ACC112 (cell line): ENCODE measurements around the gene USP20.

Experiments
- H2AFZ ChIP-seq: fragments of 200-600 bp; sonication (generic); one replicate; pipeline ENCODE4 v1.6.0; 2017; ENCODE audit warnings: antibody characterized with exemption, low read length; ENCODE audit not compliant: unreplicated experiment
- H3K27ac ChIP-seq: fragments of 200-600 bp; sonication (generic); 2 replicates; pipeline ENCODE4 v1.5.1; 2014; ENCODE audit warnings: low read depth, mild to moderate bottlenecking, antibody characterized with exemption, low read length, moderate library complexity
- H3K27me3 ChIP-seq: fragments of 200-600 bp; sonication (generic); 2 replicates; pipeline ENCODE4 v1.6.1; 2014; ENCODE audit warnings: mild to moderate bottlenecking, antibody characterized with exemption, low read length, moderate library complexity, mixed read lengths; ENCODE audit not compliant: insufficient read depth
- H3K36me3 ChIP-seq: fragments of 200-600 bp; sonication (generic); 2 replicates; pipeline ENCODE4 v1.6.1; 2016; ENCODE audit warnings: mild to moderate bottlenecking, antibody characterized with exemption, low read length, moderate library complexity, mixed read lengths; ENCODE audit not compliant: insufficient read depth
- H3K4me1 ChIP-seq: fragments of 200-600 bp; sonication (generic); one replicate; pipeline ENCODE4 v1.6.1; 2016; ENCODE audit warnings: low read length, mixed read lengths; ENCODE audit not compliant: insufficient read depth, unreplicated experiment, control insufficient read depth
- H3K4me3 ChIP-seq: fragments of 200-600 bp; sonication (generic); 2 replicates; pipeline ENCODE4 v1.5.1; 2014; ENCODE audit warnings: mild to moderate bottlenecking, low read depth, low read length
- H3K79me2 ChIP-seq: fragments of 200-600 bp; sonication (generic); one replicate; pipeline ENCODE4 v1.6.0; 2016; ENCODE audit warnings: low read length; ENCODE audit not compliant: control insufficient read depth, unreplicated experiment, insufficient read depth

Gene USP20

DNA sequence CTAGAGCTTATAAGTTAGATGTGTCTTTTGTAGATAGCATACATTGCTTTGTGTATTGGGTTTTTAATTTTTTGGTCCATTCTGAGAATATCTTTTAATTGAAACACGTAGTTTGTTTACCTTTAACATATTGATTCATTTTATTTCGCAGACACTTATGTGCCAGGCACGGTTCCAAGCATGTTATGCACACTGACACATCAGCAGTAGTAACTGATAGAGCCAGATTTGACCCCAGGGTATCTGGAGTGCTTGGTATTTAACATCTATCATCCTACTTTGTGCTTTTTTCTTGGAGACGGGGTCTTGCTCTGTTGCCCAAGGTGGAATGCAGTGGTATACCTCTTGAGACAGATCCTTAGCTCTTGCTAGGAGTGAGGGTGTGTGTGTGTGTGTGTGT is 71.9 kb downstream of the USP20 start:
- H3K27ac ChIP-seq, result no peak overlapping the region
- H3K4me3 ChIP-seq, result no peak overlapping the region
- H3K36me3 ChIP-seq, result no peaks in the 10 kb centered on the region
- H3K4me1 ChIP-seq, result peaks cover 15% of the 10 kb centered on the region
- H2AFZ ChIP-seq, result no peak overlapping the region
- no peaks in the 10 kb centered on the region for H3K27me3 ChIP-seq
- H3K79me2 ChIP-seq, result no peaks in the 10 kb centered on the region

DNA sequence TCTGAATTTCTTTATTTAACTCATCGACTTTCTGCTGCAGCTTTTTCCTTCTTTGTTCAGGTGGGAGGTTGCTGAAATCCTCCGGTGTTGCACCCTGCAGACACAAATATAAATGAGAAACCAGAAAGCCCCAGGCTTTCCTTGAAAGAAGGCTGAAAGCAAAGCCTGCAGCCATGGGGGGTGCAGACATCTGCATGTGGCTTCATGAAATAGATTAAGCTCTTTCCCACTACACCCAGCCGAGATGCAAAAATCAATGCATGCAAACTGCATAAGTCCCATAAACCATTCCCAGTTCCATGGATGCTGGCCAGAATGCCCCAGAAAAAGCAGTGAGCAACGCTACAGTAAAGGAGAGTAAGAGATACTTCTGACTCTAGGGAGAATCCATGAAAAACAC is 73.6 kb downstream of the USP20 start:
- no peaks in the 10 kb centered on the region for H3K36me3 ChIP-seq
- no peaks in the 10 kb centered on the region for H3K27me3 ChIP-seq
- H3K27ac ChIP-seq, result no peak overlapping the region
- no peak overlapping the region for H3K4me3 ChIP-seq
- peaks cover 15% of the 10 kb centered on the region for H3K4me1 ChIP-seq
- no peaks in the 10 kb centered on the region for H3K79me2 ChIP-seq
- no peak overlapping the region for H2AFZ ChIP-seq

DNA sequence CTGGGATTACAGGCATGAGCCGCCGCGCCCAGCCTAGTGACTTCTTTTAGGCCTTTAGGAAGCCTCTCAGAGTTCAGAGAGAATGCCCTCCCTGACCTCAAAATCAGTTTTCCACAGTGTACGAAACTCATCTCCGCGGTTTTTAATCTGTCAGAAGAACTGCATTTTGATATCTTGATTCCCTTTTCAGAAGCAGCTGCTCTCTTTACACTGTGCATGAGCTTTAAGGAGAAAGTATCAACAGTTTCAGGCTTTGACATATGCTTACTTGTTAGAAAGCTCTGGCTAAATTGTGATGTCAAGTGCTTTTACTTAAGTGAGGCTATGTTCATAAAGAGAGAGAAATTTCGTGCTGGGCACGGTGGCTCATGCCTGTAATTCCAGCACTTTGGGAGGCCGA is 74.6 kb downstream of the USP20 start:
- H3K79me2 ChIP-seq, result no peaks in the 10 kb centered on the region
- H3K27me3 ChIP-seq, result no peaks in the 10 kb centered on the region
- H3K4me1 ChIP-seq, result peaks cover 15% of the 10 kb centered on the region
- H3K27ac ChIP-seq, result peak overlapping the region; percentile 47
- H3K4me3 ChIP-seq, result no peak overlapping the region
- H3K36me3 ChIP-seq, result no peaks in the 10 kb centered on the region
- H2AFZ ChIP-seq, result no peak overlapping the region

DNA sequence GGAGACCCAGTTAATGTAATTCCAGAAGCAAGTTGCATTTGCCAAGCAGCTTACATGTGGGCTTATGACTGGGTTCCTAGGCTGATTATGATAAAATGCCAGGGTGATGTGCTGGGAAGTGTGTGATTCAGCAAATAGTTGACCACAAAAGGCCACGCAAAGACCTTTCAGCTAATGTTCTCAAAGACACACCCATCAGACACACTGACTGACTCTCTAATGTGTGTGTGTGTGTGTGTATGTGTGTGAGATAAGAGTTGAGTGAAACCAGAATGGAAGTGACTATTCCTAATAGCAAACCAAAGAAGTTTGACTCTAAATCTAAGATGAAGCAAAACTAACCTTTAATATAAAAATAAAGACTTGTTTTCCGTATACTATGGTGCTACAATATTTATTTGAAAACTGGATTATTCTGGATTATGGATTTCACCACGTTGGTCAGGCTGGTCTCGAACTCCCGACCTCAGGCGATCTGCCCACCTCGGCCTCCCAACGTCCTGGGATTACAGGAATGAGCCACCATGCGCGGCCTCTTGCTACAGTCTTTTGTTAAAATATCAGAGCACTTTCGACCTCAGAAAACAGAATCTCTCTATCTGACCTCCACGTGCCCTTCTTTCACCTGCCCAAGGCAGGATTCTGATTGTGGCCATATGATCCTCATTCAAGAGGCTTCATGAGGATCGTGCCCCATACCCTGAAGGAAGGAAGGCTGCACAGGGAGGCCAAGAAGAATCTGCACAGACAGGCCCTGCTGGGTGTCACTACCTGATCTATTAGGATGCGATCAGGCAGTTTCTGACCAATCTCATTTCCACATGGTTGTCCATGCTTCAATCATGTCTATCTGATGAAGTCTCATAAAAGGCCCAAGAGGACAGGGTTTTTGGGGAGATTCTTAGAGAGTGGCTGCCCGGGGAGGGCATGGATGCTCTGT is 75.6 kb downstream of the USP20 start:
- peaks cover 15% of the 10 kb centered on the region for H3K4me1 ChIP-seq
- no peaks in the 10 kb centered on the region for H3K36me3 ChIP-seq
- peak overlapping the region; percentile 54 for H3K27ac ChIP-seq

DNA sequence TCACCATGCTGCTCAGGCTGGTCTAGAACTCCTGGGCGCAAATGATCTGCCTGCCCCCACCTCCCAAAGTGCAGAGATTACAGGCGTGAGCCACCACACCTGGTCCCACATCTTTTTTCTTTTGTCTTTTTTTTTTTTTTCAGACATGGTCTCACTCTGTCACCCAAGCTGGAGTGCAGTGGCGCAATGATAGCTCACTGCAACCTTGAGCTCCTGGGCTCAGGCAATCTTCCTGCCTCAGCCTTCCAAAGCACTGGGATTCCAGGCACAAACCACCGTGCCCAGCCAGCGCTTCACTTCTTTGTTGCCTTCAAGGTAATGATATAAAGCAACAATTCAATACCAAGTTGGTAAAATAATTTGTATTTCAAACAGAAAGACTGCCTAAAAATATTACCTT is 78.8 kb downstream of the USP20 start:
- Histone ChIP-seq H3K79me2 (no peaks in the 10 kb centered on the region), H3K27me3 (no peaks in the 10 kb centered on the region), H3K4me1 (peaks cover 15% of the 10 kb centered on the region), H3K27ac (no peak overlapping the region), H3K4me3 (no peak overlapping the region), H3K36me3 (no peaks in the 10 kb centered on the region), H2AFZ (no peak overlapping the region)

More for the DNA sequence above, 75.6 kb downstream of the USP20 start:
- no peaks in the 10 kb centered on the region for H3K79me2 ChIP-seq
- H2AFZ ChIP-seq, result no peak overlapping the region
- no peak overlapping the region for H3K4me3 ChIP-seq
- no peaks in the 10 kb centered on the region for H3K27me3 ChIP-seq

DNA sequence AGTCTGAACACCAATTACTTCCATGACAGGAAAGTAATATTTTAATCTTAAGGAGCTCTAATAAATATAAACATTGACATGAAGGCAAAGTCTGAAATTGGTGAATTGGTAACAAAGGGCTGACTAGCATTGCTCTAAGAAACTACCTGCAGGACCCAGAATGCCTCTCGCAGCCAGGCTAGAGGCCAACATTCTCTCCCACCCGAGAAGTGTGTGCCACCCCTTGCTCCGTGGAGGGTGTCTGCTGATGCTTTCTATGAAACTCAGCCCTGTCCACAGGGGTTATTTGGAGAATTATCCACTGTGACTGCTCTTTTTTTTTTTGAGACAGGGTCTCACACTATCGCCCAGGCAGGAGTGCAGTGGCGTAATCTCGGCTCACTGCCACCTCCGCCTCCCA is 81.4 kb downstream of the USP20 start:
- Histone ChIP-seq H3K79me2 (no peaks in the 10 kb centered on the region), H3K4me1 (no peaks in the 10 kb centered on the region), H3K4me3 (no peak overlapping the region), H3K36me3 (no peaks in the 10 kb centered on the region), H3K27me3 (no peaks in the 10 kb centered on the region), H2AFZ (no peak overlapping the region), H3K27ac (no peak overlapping the region)

DNA sequence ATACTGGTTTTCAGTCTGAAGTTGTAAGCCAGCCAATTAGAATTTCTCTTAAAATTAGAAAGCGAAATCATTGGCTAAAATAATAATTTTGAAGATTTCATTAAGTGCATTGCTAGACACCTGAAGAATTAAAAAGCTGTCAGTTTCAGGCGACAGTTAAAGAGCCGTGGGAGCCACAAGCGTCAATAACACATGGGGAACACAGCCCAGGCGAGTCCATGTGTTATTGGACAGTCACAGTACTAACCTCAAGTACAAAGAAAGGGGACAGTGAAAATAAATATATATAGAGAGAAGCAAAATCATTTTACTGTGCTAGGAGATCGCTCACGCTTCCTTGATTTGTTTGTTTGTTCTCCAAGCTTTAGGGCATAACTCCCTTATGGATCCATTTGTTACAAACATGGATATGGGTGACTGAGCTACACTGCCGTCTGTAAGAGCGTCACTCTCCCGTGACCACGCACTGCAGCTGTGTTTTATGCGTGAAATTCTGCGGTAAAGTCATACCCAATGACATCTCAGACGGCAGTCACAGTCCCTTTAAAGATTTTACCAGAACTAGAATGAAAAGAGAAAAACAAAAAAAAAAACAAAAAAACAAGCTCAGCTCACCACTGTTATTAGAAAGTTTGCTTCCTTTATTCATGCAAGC is 83.2 kb downstream of the USP20 start:
- Histone ChIP-seq H3K79me2 (no peaks in the 10 kb centered on the region), H3K4me1 (no peaks in the 10 kb centered on the region), H3K4me3 (no peak overlapping the region), H3K27me3 (no peaks in the 10 kb centered on the region), H2AFZ (no peak overlapping the region), H3K27ac (no peak overlapping the region), H3K36me3 (no peaks in the 10 kb centered on the region)

DNA sequence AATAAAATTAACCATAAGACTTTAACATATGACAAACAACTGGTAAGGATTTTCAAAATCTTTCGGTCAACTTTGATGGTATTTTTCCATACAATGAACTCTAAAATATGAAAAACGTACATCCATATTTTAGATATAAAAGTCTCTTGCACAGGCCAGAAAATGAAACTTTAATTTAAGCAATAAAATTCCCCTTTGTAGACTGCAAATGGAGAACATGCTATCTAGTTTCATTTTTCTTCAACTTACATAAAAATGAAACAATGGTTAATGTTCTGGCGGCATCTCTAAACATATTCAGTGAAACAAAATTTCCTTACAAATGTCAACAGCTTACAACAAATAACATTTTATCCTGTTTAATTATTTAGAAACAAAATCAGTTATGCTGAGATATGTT is 84.0 kb downstream of the USP20 start:
- Histone ChIP-seq H3K27ac (no peak overlapping the region), H3K36me3 (no peaks in the 10 kb centered on the region; the same call in 1 of the 2 replicates), H3K79me2 (no peaks in the 10 kb centered on the region), H3K4me3 (no peak overlapping the region), H3K27me3 (no peaks in the 10 kb centered on the region), H2AFZ (no peak overlapping the region), H3K4me1 (no peaks in the 10 kb centered on the region)

DNA sequence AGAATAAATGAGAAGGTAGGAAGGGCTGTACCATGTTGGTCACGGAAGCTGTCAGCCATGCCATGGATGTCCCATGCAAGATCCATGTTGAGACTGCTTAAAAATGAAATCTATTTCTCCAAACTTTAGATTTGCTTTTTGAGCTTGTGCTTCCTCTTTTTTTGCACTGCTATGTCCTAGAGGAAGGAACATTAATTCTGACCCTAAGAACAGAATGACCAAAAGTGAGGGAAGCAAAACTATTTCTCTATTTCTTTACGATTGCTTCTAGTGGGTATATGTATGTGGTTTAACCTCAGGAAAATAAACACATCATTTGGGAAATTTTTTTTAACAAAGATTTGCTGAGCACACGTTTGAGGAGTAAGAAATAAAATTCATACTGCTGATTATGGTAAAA is 84.6 kb downstream of the USP20 start:
- H3K4me3 ChIP-seq, result no peak overlapping the region
- H3K36me3 ChIP-seq, result no peaks in the 10 kb centered on the region; the same call in 1 of the 2 replicates
- no peaks in the 10 kb centered on the region for H3K4me1 ChIP-seq
- no peaks in the 10 kb centered on the region for H3K79me2 ChIP-seq
- H3K27me3 ChIP-seq, result no peaks in the 10 kb centered on the region
- H3K27ac ChIP-seq, result no peak overlapping the region
- H2AFZ ChIP-seq, result no peak overlapping the region

DNA sequence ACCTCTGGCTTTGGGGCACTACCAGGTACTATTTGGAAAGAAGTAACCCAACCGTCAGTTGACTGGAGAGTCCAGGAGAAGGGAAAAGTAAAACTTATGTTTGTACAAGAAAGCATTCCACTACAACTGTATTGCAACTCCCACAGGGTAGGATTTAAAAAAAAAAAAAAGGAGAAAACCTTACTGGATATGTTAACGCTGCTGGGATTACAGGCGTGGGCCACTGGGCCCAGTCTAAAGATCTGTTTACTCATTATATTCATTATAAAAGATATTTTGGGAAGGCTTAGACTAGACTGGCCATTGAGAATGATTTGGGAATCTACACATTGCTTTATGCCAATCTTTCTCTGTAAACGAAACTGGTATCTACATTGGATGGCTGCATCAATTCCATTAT is 86.6 kb downstream of the USP20 start:
- no peaks in the 10 kb centered on the region for H3K27me3 ChIP-seq
- H3K27ac ChIP-seq, result no peak overlapping the region
- no peak overlapping the region for H2AFZ ChIP-seq
- H3K79me2 ChIP-seq, result no peaks in the 10 kb centered on the region
- peaks cover under 1% of the 10 kb centered on the region for H3K36me3 ChIP-seq
- no peak overlapping the region for H3K4me3 ChIP-seq
- H3K4me1 ChIP-seq, result no peaks in the 10 kb centered on the region

DNA sequence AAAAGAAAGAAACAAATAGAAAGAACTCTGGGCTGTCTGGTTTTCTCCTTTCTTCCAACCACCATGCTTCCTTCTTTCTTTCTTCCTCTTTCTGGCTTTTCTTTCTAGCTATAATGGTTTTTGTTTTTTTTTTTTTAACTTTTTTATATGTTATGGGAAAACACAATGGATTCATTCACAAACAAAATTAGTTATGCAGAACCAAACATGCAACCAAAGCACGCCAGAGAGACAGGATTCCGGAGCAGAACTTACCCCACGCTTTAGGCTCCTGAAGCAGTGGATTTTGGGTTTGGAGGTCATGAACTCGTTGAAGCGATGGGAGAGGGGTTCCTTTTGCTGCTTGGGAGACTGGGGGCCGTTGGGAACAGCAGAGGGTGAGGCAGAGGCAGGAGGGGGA is 88.3 kb downstream of the USP20 start:
- no peak overlapping the region for H2AFZ ChIP-seq
- no peak overlapping the region for H3K4me3 ChIP-seq
- no peaks in the 10 kb centered on the region for H3K79me2 ChIP-seq
- no peak overlapping the region for H3K27ac ChIP-seq
- no peaks in the 10 kb centered on the region for H3K4me1 ChIP-seq
- peaks cover 4% of the 10 kb centered on the region for H3K36me3 ChIP-seq
- H3K27me3 ChIP-seq, result no peaks in the 10 kb centered on the region
